Tibial artery (tissue), 4 donors: ENCODE measurements around the gene OBSCN.

ENCODE experiments used
- DNase-seq, 2 donors: peaks; one replicate each; pipeline ENCODE4 v3.0.0-alpha.2; 2019
- H3K27ac ChIP-seq, 2 donors: fragments of 200-600 bp; sonication (generic) in 1 of 2; 1 replicate in 1 of 2; 2 replicates in 1 of 2; pipeline ENCODE4 v1.5.1; 2018 to 2019; ENCODE audit warnings: mild to moderate bottlenecking in 1 of 2
- H3K27me3 ChIP-seq, 2 donors: fragments of 200-600 bp; sonication (generic) in 1 of 2; one replicate each; pipeline versions ENCODE4 v1.5.1 to v1.6.0; 2016 to 2019
- H3K36me3 ChIP-seq, 3 donors: fragments of 200-600 bp; sonication (generic) in 2 of 3; one replicate each; pipeline ENCODE4 v1.5.1; 2016 to 2019; ENCODE audit warnings: mild to moderate bottlenecking in 2 of 3
- H3K4me1 ChIP-seq, 4 donors: fragments of 200-600 bp; sonication (generic) in 2 of 4; 1 replicate in 3 of 4; 2 replicates in 1 of 4; pipeline ENCODE4 v1.5.1; 2016 to 2019
- H3K4me3 ChIP-seq, 2 donors: fragments of 200-600 bp; sonication (generic) in 1 of 2; 1 replicate in 1 of 2; 2 replicates in 1 of 2; pipeline ENCODE4 v1.5.1; 2018 to 2019; ENCODE audit warnings: mild to moderate bottlenecking in 2 of 2
- H3K9me3 ChIP-seq, 3 donors: fragments of 200-600 bp; sonication (generic) in 1 of 3; one replicate each; pipeline ENCODE4 v1.5.1; 2016 to 2019
- intact Hi-C: fragments of 100-400 bp; cut with DNase I; formaldehyde crosslinking; loops from one replicate; pipeline ENCODE4 v1.15.0; 2023; ENCODE audit warnings: low total_unique reads
- TF ChIP-seq, protein P1 (sequence below), 2 experiments: fragments of 200-600 bp in 1 of 2; fragments of 450-650 bp in 1 of 2; IDR thresholded peaks; one replicate each; pipeline ENCODE4 v1.5.1; 2017 to 2019; ENCODE audit warnings: antibody characterized with exemption in 2 of 2, mild to moderate bottlenecking in 1 of 2, moderate library complexity in 1 of 2

Gene OBSCN

DNA sequence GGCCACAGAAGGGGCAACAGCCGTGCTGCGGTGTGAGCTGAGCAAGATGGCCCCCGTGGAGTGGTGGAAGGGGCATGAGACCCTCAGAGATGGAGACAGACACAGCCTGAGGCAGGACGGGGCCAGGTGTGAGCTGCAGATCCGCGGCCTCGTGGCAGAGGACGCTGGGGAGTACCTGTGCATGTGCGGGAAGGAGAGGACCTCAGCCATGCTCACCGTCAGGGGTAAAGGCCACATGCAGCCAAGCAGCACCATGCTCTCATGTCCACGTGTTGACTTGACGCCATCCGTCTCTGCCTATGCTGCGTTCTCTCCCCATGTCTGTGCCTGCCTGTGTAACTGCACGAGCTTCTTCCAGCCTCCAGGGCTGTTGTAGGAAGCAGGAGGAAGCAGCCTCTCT lies 85.5 kb downstream of the OBSCN start:
- Histone ChIP-seq H3K4me1 (no peaks in the 10 kb centered on the region), H3K36me3 (peaks cover 0 to 44% (median 0%) of the 10 kb centered on the region in 3 donors), H3K27ac (no peak overlapping the region), H3K9me3 (no peaks in the 10 kb centered on the region), H3K27me3 (no peaks in the 10 kb centered on the region), H3K4me3 (no peak overlapping the region)
- TF ChIP-seq, protein P1, sequence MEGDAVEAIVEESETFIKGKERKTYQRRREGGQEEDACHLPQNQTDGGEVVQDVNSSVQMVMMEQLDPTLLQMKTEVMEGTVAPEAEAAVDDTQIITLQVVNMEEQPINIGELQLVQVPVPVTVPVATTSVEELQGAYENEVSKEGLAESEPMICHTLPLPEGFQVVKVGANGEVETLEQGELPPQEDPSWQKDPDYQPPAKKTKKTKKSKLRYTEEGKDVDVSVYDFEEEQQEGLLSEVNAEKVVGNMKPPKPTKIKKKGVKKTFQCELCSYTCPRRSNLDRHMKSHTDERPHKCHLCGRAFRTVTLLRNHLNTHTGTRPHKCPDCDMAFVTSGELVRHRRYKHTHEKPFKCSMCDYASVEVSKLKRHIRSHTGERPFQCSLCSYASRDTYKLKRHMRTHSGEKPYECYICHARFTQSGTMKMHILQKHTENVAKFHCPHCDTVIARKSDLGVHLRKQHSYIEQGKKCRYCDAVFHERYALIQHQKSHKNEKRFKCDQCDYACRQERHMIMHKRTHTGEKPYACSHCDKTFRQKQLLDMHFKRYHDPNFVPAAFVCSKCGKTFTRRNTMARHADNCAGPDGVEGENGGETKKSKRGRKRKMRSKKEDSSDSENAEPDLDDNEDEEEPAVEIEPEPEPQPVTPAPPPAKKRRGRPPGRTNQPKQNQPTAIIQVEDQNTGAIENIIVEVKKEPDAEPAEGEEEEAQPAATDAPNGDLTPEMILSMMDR (IDR thresholded peaks at IDR 0.05) = no peak
- intact Hi-C loops = no loop called here
- no peak for DNase-seq

GRCh38 chr1:228293816-228294500 lies 86.1 kb downstream of the OBSCN start:
- H3K27ac ChIP-seq = no peak overlapping the region
- H3K4me3 ChIP-seq = no peak overlapping the region
- no peaks in the 10 kb centered on the region for H3K9me3 ChIP-seq
- TF ChIP-seq, protein P1 (IDR thresholded peaks at IDR 0.05) = no peak
- no peaks in the 10 kb centered on the region for H3K4me1 ChIP-seq
- no peaks in the 10 kb centered on the region for H3K27me3 ChIP-seq
- no peak for DNase-seq
- intact Hi-C loops = no loop called here
- H3K36me3 ChIP-seq = peaks cover 0 to 50% (median 0%) of the 10 kb centered on the region in 3 donors

DNA sequence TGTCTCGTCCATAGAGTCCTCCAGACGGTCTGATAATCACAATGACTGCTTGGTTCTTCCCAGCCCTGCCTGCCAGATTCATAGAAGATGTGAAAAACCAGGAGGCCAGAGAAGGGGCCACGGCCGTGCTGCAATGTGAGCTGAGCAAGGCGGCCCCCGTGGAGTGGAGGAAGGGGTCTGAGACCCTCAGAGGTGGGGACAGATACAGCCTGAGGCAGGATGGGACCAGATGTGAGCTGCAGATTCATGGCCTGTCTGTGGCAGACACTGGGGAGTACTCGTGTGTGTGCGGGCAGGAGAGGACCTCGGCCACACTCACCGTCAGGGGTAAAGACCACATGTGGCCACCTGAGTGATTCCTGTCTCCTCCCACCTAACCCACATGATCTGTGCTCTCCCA lies 86.9 kb downstream of the OBSCN start:
- intact Hi-C loops = no loop called here
- H3K9me3 ChIP-seq = no peaks in the 10 kb centered on the region
- no peak for DNase-seq
- TF ChIP-seq, protein P1 (IDR thresholded peaks at IDR 0.05) = no peak
- H3K4me1 ChIP-seq = no peaks in the 10 kb centered on the region
- no peak overlapping the region for H3K27ac ChIP-seq
- H3K27me3 ChIP-seq = no peaks in the 10 kb centered on the region
- H3K4me3 ChIP-seq = no peak overlapping the region
- H3K36me3 ChIP-seq = peaks cover 0 to 52% (median 0%) of the 10 kb centered on the region in 3 donors

DNA sequence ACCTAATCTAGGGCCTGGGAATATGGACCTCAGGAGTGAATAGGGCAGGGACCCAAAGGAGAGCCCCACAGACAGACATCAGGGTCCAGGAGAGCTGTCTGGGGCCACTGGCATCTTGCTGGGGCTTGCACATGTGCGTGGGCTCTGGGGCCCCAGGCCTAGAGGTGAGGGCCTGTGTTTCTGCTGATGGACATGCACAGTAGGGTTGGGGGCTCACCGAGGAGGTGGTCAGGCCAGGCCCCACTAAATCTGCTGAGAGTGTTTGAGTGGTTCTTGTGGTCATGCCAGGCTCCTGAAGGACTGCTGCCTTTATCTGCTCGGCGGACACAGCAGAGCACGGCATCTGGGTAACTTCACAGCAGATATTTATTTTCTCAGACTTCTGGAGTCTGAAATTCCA lies 87.4 kb downstream of the OBSCN start:
- H3K36me3 ChIP-seq = peaks cover 0 to 52% (median 0%) of the 10 kb centered on the region in 3 donors

GRCh38 chr1:228295981-228296380 lies 88.1 kb downstream of the OBSCN start:
- no peaks in the 10 kb centered on the region for H3K27me3 ChIP-seq
- no peak overlapping the region for H3K27ac ChIP-seq
- intact Hi-C loops = no loop called here
- no peak overlapping the region for H3K4me3 ChIP-seq
- H3K36me3 ChIP-seq = peaks cover 0 to 54% (median 0%) of the 10 kb centered on the region in 3 donors
- TF ChIP-seq, protein P1 (IDR thresholded peaks at IDR 0.05) = no peak
- DNase-seq = no peak
- H3K9me3 ChIP-seq = peaks cover 0 to 5% (median 4%) of the 10 kb centered on the region in 3 donors
- no peaks in the 10 kb centered on the region for H3K4me1 ChIP-seq

More for the DNA sequence above, 87.4 kb downstream of the OBSCN start:
- no peaks in the 10 kb centered on the region for H3K4me1 ChIP-seq
- no peak for DNase-seq
- no peaks in the 10 kb centered on the region for H3K27me3 ChIP-seq
- no peaks in the 10 kb centered on the region for H3K9me3 ChIP-seq
- TF ChIP-seq, protein P1 (IDR thresholded peaks at IDR 0.05) = no peak
- no peak overlapping the region for H3K27ac ChIP-seq
- intact Hi-C loops = no loop called here
- H3K4me3 ChIP-seq = no peak overlapping the region
